Vagina (tissue), 2 donors: Measurements from ENCODE around the gene AGPAT2. TPM values are rescaled to one million over a fixed set of nuclear protein-coding genes. Genes with fewer than 3 reads are reported as not detected.

ENCODE experiments used
- DNase-seq, 2 donors: peaks; one replicate each; pipeline ENCODE4 v3.0.0-alpha.2; 2017; ENCODE audit errors: extremely low spot score in 2 of 2
- H3K27ac ChIP-seq: fragments of 200-600 bp; sonication (generic); one replicate; pipeline ENCODE4 v1.5.1; 2019
- H3K27me3 ChIP-seq: fragments of 200-600 bp; sonication (generic); one replicate; pipeline ENCODE4 v1.5.1; 2019
- H3K36me3 ChIP-seq, 2 donors: fragments of 200-600 bp; sonication (generic); one replicate each; pipeline ENCODE4 v1.5.1; 2017 to 2019
- H3K4me1 ChIP-seq: fragments of 200-600 bp; sonication (generic); one replicate; pipeline ENCODE4 v1.5.1; 2019
- H3K4me3 ChIP-seq, 2 donors: fragments of 200-600 bp; sonication (generic); 1 replicate in 1 of 2; 2 replicates in 1 of 2; pipeline ENCODE4 v1.5.1; 2016 to 2019
- H3K9me3 ChIP-seq: fragments of 200-600 bp; sonication (generic); one replicate; pipeline ENCODE4 v1.5.1; 2019
- CTCF ChIP-seq, 3 experiments: fragments of 450-650 bp in 2 of 3; fragments of 200-600 bp in 1 of 3; sonication (generic) in 1 of 3; IDR thresholded peaks; one replicate each; pipeline ENCODE4 v1.5.1; 2017 to 2019; ENCODE audit warnings: antibody characterized with exemption in 3 of 3, mild to moderate bottlenecking in 2 of 3, moderate library complexity in 2 of 3
- POLR2A ChIP-seq, 2 donors: fragments of 450-650 bp; IDR thresholded peaks; one replicate each; pipeline ENCODE4 v1.6.1; 2017; ENCODE audit warnings: antibody characterized with exemption in 2 of 2, mild to moderate bottlenecking in 2 of 2, moderate library complexity in 2 of 2
- POLR2AphosphoS5 ChIP-seq, 2 donors: sonication (generic); formaldehyde crosslinking; IDR thresholded peaks; one replicate each; pipeline ENCODE4 v1.9.0; 2017; ENCODE audit warnings: antibody characterized with exemption in 2 of 2, mild to moderate bottlenecking in 2 of 2, low read depth in 1 of 2; ENCODE audit not compliant: insufficient read depth in 1 of 2
- intact Hi-C: fragments of 100-400 bp; cut with DNase I; formaldehyde crosslinking; loops from one replicate; pipeline ENCODE4 v1.15.1; 2023
- total RNA-seq: library from RNA; depleted of rRNA; stranded (reverse); fragments of >200 nt; gene quantifications from one replicate; pipeline ENCODE4 v1.2.3, GENCODE V29; 2016

AGPAT2 gene
- total RNA-seq, 1 donor from 2014 or later: 87.2 TPM

- Histone ChIP-seq H3K27me3 (no peaks in the 10 kb centered on the region), H3K36me3 (no peaks in the 10 kb centered on the region), H3K4me1 (peaks cover 42% of the 10 kb centered on the region), H3K27ac (no peak overlapping the region), H3K4me3 (no peak overlapping the region), H3K9me3 (no peaks in the 10 kb centered on the region)
- intact Hi-C loops: no loop called here
- DNase-seq: no peak
- TF ChIP-seq POLR2AphosphoS5 (IDR thresholded peaks at IDR 0.05; ENCODE audit: insufficient read depth in 1 of 2, low read depth in 1 of 2) (no peak), CTCF (IDR thresholded peaks at IDR 0.05) (no peak), POLR2A (IDR thresholded peaks at IDR 0.05) (no peak)
Observed at GRCh38 chr9:136689108-136689460, 1.8 kb upstream of the AGPAT2 start.

- no peaks in the 10 kb centered on the region for H3K27me3 ChIP-seq
- no peak overlapping the region for H3K4me3 ChIP-seq
- DNase-seq: no peak
- H3K9me3 ChIP-seq: no peaks in the 10 kb centered on the region
- H3K36me3 ChIP-seq: no peaks in the 10 kb centered on the region
- intact Hi-C loops: no loop called here
- TF ChIP-seq POLR2A (IDR thresholded peaks at IDR 0.05) (no peak), CTCF (IDR thresholded peaks at IDR 0.05) (no peak), POLR2AphosphoS5 (IDR thresholded peaks at IDR 0.05; ENCODE audit: insufficient read depth in 1 of 2, low read depth in 1 of 2) (no peak)
- H3K27ac ChIP-seq: peak overlapping the region; percentile 71
- H3K4me1 ChIP-seq: peaks cover 36% of the 10 kb centered on the region
Observed at GRCh38 chr9:136688274-136689107, 1.2 kb upstream of the AGPAT2 start.

GRCh38 chr9:136687721-136688223, 515 bp upstream of the AGPAT2 start:
- Histone ChIP-seq H3K4me3 (peak overlapping the region; percentile 84 to 90), H3K9me3 (no peaks in the 10 kb centered on the region), H3K27me3 (no peaks in the 10 kb centered on the region), H3K4me1 (peaks cover 30% of the 10 kb centered on the region), H3K36me3 (no peaks in the 10 kb centered on the region), H3K27ac (peak overlapping the region; percentile 71)
- no peak for DNase-seq
- intact Hi-C loops: no loop called here
- no peak for TF ChIP-seq POLR2A (IDR thresholded peaks at IDR 0.05)
- TF ChIP-seq POLR2AphosphoS5 (IDR thresholded peaks at IDR 0.05; ENCODE audit: insufficient read depth in 1 of 2, low read depth in 1 of 2): peak in 1 of 2 donors; percentile 21

GRCh38 chr9:136686534-136686793, 793 bp downstream of the AGPAT2 start:
- no peaks in the 10 kb centered on the region for H3K36me3 ChIP-seq

More at GRCh38 chr9:136686534-136686793, 793 bp downstream of the AGPAT2 start:
- no peak for TF ChIP-seq POLR2AphosphoS5 (IDR thresholded peaks at IDR 0.05; ENCODE audit: insufficient read depth in 1 of 2, low read depth in 1 of 2)
- no peak for TF ChIP-seq POLR2A (IDR thresholded peaks at IDR 0.05)
- no peak for TF ChIP-seq CTCF (IDR thresholded peaks at IDR 0.05)
- peak overlapping the region; percentile 84 to 90 for H3K4me3 ChIP-seq
- peak overlapping the region; percentile 71 for H3K27ac ChIP-seq
- intact Hi-C loops: no loop called here
- no peaks in the 10 kb centered on the region for H3K9me3 ChIP-seq
- no peaks in the 10 kb centered on the region for H3K27me3 ChIP-seq
- DNase-seq: no peak
- H3K4me1 ChIP-seq: peaks cover 30% of the 10 kb centered on the region
